DOHH2 (cell line): ENCODE measurements around the gene CLIC4.
"Not testable (repeated sequence)": the region's sequence is repeated elsewhere in the genome, so short reads cannot be mapped to it uniquely, and the experiment has no call there.

Experiments used
- H3F3A ChIP-seq: fragments of 200-600 bp; sonication (generic), shearing (Covaris generic); 2 replicates; pipeline ENCODE4 v1.6.0; 2016; ENCODE audit warnings: antibody characterized with exemption, mild to moderate bottlenecking; ENCODE audit not compliant: control insufficient read depth, insufficient read depth
- H3K27ac ChIP-seq: fragments of 200-600 bp; sonication (generic); 2 replicates; pipeline ENCODE4 v1.5.1; 2014; ENCODE audit warnings: low read depth, mild to moderate bottlenecking, low read length, moderate library complexity
- H3K27me3 ChIP-seq: fragments of 200-600 bp; sonication (generic); 2 replicates; pipeline ENCODE4 v1.6.1; 2014; ENCODE audit warnings: mild to moderate bottlenecking, low read length, mixed read lengths; ENCODE audit not compliant: control insufficient read depth
- H3K36me3 ChIP-seq: fragments of 200-600 bp; sonication (generic); 2 replicates; pipeline ENCODE4 v1.6.1; 2014; ENCODE audit warnings: mild to moderate bottlenecking, low read length, moderate library complexity, mixed read lengths; ENCODE audit not compliant: control insufficient read depth
- H3K4me1 ChIP-seq: fragments of 200-600 bp; sonication (generic); 2 replicates; pipeline ENCODE4 v1.6.1; 2014; ENCODE audit warnings: mild to moderate bottlenecking, low read length, mixed read lengths; ENCODE audit not compliant: control insufficient read depth
- H3K4me2 ChIP-seq: fragments of 200-600 bp; sonication (generic); 2 replicates; pipeline ENCODE4 v1.6.0; 2014; ENCODE audit warnings: mild to moderate bottlenecking, low read length, moderate library complexity
- H3K4me3 ChIP-seq: fragments of 200-600 bp; sonication (generic); 2 replicates; pipeline ENCODE4 v1.5.1; 2014; ENCODE audit warnings: mild to moderate bottlenecking, low read length, mixed read lengths
- H3K79me2 ChIP-seq: fragments of 200-600 bp; sonication (generic); 2 replicates; pipeline ENCODE4 v1.6.1; 2014; ENCODE audit warnings: mild to moderate bottlenecking, low read length, mixed read lengths; ENCODE audit not compliant: control insufficient read depth
- H3K9me2 ChIP-seq: fragments of 200-600 bp; sonication (generic); replicated peaks from 2 replicates; pipeline ENCODE4 v1.6.1; 2014; ENCODE audit warnings: mild to moderate bottlenecking, low read length, mixed read lengths; ENCODE audit not compliant: control insufficient read depth
- H3K9me3 ChIP-seq: fragments of 200-600 bp; sonication (generic); 2 replicates; pipeline ENCODE4 v1.6.1; 2014; ENCODE audit warnings: antibody characterized with exemption, low read length, mixed read lengths; ENCODE audit not compliant: control insufficient read depth, insufficient read depth
- H4K20me1 ChIP-seq: fragments of 200-600 bp; sonication (generic); 2 replicates; pipeline ENCODE4 v1.6.0; 2014; ENCODE audit warnings: low read depth, mild to moderate bottlenecking, antibody characterized with exemption, low read length, moderate library complexity; ENCODE audit not compliant: control insufficient read depth, insufficient read depth
- EZH2phosphoT487 ChIP-seq: fragments of 200-600 bp; sonication (generic); IDR thresholded peaks from 2 replicates; pipeline ENCODE4 v1.6.1; 2017; ENCODE audit warnings: borderline replicate concordance, mild to moderate bottlenecking, antibody characterized with exemption, low read length, moderate library complexity, mixed read lengths
- TF ChIP-seq, protein P1 (sequence below): fragments of 200-600 bp; sonication (generic); IDR thresholded peaks from one replicate; pipeline ENCODE4 v1.5.1; 2014; ENCODE audit warnings: antibody characterized with exemption, mild to moderate bottlenecking, low read depth, low read length; ENCODE audit not compliant: poor library complexity, severe bottlenecking

CLIC4 gene

DNA sequence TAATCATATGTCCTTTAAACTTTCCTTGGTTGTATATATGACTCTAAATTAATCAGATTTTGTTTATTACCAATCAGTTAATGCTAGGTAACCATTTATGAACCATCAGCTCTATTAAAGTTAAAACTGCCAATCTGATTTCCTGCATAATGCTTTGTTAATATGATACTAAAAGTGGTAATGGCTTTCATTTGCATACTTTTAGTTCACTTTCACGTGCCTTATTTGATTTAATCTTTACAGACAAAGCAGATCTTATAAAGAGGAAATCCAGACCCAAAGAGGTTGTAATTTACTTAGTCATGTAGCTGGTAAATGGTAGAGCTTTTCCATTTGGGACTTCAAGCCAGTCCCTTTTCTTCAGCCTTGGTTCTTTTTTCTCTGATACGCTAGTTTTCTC lies 61.3 kb downstream of the CLIC4 start:
- peaks cover 90% of the 10 kb centered on the region for H3K79me2 ChIP-seq
- H3K4me3 ChIP-seq: peak overlapping the region; percentile 16; the same call in 1 of the 2 replicates
- TF ChIP-seq, protein P1, sequence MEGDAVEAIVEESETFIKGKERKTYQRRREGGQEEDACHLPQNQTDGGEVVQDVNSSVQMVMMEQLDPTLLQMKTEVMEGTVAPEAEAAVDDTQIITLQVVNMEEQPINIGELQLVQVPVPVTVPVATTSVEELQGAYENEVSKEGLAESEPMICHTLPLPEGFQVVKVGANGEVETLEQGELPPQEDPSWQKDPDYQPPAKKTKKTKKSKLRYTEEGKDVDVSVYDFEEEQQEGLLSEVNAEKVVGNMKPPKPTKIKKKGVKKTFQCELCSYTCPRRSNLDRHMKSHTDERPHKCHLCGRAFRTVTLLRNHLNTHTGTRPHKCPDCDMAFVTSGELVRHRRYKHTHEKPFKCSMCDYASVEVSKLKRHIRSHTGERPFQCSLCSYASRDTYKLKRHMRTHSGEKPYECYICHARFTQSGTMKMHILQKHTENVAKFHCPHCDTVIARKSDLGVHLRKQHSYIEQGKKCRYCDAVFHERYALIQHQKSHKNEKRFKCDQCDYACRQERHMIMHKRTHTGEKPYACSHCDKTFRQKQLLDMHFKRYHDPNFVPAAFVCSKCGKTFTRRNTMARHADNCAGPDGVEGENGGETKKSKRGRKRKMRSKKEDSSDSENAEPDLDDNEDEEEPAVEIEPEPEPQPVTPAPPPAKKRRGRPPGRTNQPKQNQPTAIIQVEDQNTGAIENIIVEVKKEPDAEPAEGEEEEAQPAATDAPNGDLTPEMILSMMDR: no peak
- TF ChIP-seq EZH2phosphoT487: no peak
- H3K36me3 ChIP-seq: peaks cover 24% of the 10 kb centered on the region
- H3F3A ChIP-seq: 0 out of 2 replicates have a peak, but pooled peaks cover 9% of the 10 kb centered on the region
- H3K27ac ChIP-seq: no peak overlapping the region
- peak overlapping the region; percentile 49 for H3K4me2 ChIP-seq
- no peaks in the 10 kb centered on the region for H3K27me3 ChIP-seq
- H3K4me1 ChIP-seq: peaks cover 78% of the 10 kb centered on the region
- H3K9me2 ChIP-seq: no peaks in the 10 kb centered on the region
- H3K9me3 ChIP-seq: no peaks in the 10 kb centered on the region
- H4K20me1 ChIP-seq: no peaks in the 10 kb centered on the region

DNA sequence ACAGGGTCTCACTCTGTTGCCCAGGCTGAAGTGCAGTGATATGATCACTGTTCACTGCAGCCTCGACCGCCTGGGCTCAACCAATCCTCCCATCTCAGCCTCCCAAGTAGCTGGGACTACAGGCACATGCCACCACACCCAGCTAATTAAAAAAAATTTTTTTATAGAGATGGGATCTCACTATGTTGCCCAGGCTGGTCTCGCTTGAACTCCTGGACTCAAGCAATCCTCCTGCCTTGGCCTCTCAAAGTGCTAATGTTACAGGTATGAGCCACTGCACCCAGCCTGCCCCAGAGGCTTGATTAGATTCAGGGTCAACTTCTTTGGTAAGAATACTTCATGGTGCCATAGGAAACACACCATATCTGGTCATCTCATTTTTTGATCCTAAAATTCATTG lies 66.2 kb downstream of the CLIC4 start:
- not testable (repeated sequence) for H3K9me2 ChIP-seq, H3K4me3 ChIP-seq, H3F3A ChIP-seq, H3K27ac ChIP-seq, H4K20me1 ChIP-seq, H3K4me2 ChIP-seq, H3K9me3 ChIP-seq, H3K27me3 ChIP-seq
- Histone ChIP-seq H3K36me3 (peaks cover 34% of the 10 kb centered on the region), H3K4me1 (peaks cover 36% of the 10 kb centered on the region), H3K79me2 (peaks cover 67% of the 10 kb centered on the region)

DNA sequence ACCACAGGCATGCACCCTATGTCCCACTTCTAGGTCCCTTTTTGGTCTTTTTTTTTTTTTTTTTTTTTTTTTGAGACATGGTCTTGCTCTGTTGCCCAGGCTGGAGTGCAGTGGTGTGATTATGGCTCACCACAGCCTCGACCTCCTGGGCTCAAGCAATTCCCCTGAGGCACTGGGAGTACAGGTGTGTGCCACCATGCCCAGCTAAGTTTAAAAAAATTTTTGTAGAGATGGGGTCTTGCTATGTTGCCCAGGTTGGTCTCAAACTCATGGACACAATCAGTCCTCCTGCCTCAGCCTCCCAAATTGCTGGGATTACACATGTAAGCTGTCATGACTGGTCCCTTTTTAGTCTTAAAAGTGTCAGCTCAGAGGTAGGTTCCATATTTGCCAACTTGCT lies 75.0 kb downstream of the CLIC4 start:
- not testable (repeated sequence) for H3K27me3 ChIP-seq, H4K20me1 ChIP-seq, H3K27ac ChIP-seq, H3K9me3 ChIP-seq, H3K9me2 ChIP-seq, H3K4me3 ChIP-seq
- Histone ChIP-seq H3K79me2 (peaks cover 67% of the 10 kb centered on the region), H3K4me2 (peak overlapping the region; percentile 23; the same call in 1 of the 2 replicates), H3K36me3 (peaks cover 27% of the 10 kb centered on the region), H3F3A (peaks cover 15% of the 10 kb centered on the region), H3K4me1 (peaks cover 77% of the 10 kb centered on the region)

DNA sequence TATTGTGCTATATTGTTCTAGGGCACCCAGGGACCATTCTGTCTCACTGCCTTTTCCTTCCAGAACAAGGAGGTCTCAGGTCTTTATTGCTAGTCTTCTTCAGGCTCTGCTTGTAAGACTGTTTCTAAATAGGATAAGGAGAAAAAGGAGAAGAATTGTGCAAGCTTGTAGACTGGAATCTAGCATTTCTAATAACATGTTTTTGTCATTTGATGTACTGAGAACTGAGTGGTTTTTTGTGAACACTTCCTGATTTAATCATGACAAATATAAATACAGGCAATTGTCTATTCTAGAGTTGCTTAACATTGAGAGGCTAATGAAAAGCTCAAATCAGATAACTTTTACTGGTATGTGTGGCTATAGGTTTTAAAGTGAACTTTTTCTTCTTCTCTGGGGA lies 77.6 kb downstream of the CLIC4 start:
- H4K20me1 ChIP-seq: 0 out of 2 replicates have a peak, but pooled peaks cover 3% of the 10 kb centered on the region

DNA sequence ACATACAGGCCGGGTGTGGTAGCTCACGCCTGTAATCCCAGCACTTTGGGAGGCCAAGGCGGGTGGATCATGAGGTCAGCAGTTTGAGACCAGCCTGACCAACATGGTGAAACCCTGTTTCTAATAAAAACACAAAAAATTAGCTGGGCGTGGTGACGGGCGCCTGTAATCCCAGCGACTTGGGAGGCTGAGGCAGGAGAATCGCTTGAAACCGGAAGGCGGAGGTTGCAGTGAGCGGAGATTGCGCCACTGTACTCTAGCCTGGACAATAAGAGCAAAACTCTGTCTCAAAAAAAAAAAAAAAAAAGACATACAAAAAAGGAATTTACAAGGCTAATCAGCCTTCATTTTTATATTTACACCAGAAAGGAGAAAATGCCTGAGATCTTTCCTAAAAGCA lies 78.2 kb downstream of the CLIC4 start:
- peaks cover 95% of the 10 kb centered on the region for H3K4me1 ChIP-seq
- H3K36me3 ChIP-seq: peaks cover 17% of the 10 kb centered on the region
- H3K9me2 ChIP-seq, H3K27me3 ChIP-seq, H3K4me2 ChIP-seq, H3K4me3 ChIP-seq, H3K9me3 ChIP-seq, H3K27ac ChIP-seq, H4K20me1 ChIP-seq: not testable (repeated sequence)
- peaks cover 73% of the 10 kb centered on the region for H3K79me2 ChIP-seq
- H3F3A ChIP-seq: peaks cover 17% of the 10 kb centered on the region

More for the DNA sequence above, 77.6 kb downstream of the CLIC4 start:
- H3K36me3 ChIP-seq: peaks cover 20% of the 10 kb centered on the region
- H3K27me3 ChIP-seq: no peaks in the 10 kb centered on the region
- H3K79me2 ChIP-seq: peaks cover 76% of the 10 kb centered on the region
- peaks cover 15% of the 10 kb centered on the region for H3F3A ChIP-seq
- H3K27ac ChIP-seq: no peak overlapping the region
- no peaks in the 10 kb centered on the region for H3K9me3 ChIP-seq
- no peak for TF ChIP-seq EZH2phosphoT487
- TF ChIP-seq, protein P1: no peak
- peak overlapping the region; percentile 29 for H3K4me2 ChIP-seq
- peaks cover 95% of the 10 kb centered on the region for H3K4me1 ChIP-seq
- no peak overlapping the region for H3K4me3 ChIP-seq
- H3K9me2 ChIP-seq: no peaks in the 10 kb centered on the region
